Astrocyte (in vitro differentiated cells and primary cell): ENCODE results near the gene PER3.

ENCODE experiments used
- EZH2 ChIP-seq: IDR thresholded peaks from 2 replicates; pipeline ENCODE4 v1.6.1; 2012; ENCODE audit warnings: mild to moderate bottlenecking, low read length, inconsistent platforms; ENCODE audit not compliant: insufficient read depth
- TF ChIP-seq, protein P1 (sequence below): IDR thresholded peaks from 2 replicates; pipeline ENCODE4 v1.5.1; 2011; ENCODE audit warnings: low read depth, mild to moderate bottlenecking, inconsistent platforms, low read length, moderate library complexity; ENCODE audit not compliant: insufficient read depth

DNA sequence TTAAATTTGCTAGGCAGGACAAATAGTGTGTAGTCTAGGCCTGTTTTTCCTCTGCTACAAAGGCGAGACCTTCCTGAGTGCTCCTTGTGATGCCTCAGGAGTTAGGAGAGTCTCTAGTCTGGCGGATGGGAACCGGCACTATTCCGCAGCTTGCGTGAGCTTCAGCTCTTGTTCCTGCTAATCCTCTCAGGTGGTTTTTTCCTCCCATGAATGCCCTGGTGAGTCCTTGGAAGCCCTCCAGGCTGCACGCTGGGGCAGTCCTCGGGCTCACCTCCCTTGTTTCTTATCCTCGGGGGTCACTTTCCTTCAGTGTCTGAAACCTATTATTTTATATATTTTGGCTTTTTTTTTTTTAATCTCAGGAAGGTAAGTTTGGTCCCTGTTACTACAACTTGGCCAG lies 40.6 kb downstream of the PER3 start:
- TF ChIP-seq, protein P1, sequence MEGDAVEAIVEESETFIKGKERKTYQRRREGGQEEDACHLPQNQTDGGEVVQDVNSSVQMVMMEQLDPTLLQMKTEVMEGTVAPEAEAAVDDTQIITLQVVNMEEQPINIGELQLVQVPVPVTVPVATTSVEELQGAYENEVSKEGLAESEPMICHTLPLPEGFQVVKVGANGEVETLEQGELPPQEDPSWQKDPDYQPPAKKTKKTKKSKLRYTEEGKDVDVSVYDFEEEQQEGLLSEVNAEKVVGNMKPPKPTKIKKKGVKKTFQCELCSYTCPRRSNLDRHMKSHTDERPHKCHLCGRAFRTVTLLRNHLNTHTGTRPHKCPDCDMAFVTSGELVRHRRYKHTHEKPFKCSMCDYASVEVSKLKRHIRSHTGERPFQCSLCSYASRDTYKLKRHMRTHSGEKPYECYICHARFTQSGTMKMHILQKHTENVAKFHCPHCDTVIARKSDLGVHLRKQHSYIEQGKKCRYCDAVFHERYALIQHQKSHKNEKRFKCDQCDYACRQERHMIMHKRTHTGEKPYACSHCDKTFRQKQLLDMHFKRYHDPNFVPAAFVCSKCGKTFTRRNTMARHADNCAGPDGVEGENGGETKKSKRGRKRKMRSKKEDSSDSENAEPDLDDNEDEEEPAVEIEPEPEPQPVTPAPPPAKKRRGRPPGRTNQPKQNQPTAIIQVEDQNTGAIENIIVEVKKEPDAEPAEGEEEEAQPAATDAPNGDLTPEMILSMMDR, result no peak
- TF ChIP-seq EZH2, result no peak
